Fibroblast of the aortic adventitia (primary cell): ENCODE measurements around the gene PCF11. TPM values are rescaled to one million over a fixed set of nuclear protein-coding genes. Genes with fewer than 3 reads are reported as not detected.

ENCODE experiments used
- DNase-seq: peaks from one replicate; pipeline ENCODE4 v3.0.0-alpha.2; 2010; ENCODE audit warnings: low read depth
- H3K4me3 ChIP-seq: 2 replicates; pipeline ENCODE4 v1.5.1; 2011; ENCODE audit warnings: low read depth, mild to moderate bottlenecking, control low read depth, low read length, moderate library complexity
- CTCF ChIP-seq: IDR thresholded peaks from 2 replicates; pipeline ENCODE4 v1.5.1; 2011; ENCODE audit warnings: mild to moderate bottlenecking, low read length, control low read depth, inconsistent platforms; ENCODE audit not compliant: insufficient read depth
- small RNA-seq: library from RNA; depleted of rRNA; stranded (forward); fragments of <200 nt; gene quantifications from one replicate; pipeline ENCODE3, GENCODE V24; 2012
- total RNA-seq: library from RNA; depleted of rRNA; stranded (reverse); fragments of >200 nt; gene quantifications from 2 replicates; pipeline ENCODE4 v1.2.3, GENCODE V29; 2012; ENCODE audit warnings: low replicate concordance

The PCF11 gene
- total RNA-seq, 1 donor, result 47.7 TPM

GRCh38 chr11:83222499-83222898, 65.6 kb downstream of the PCF11 start:
- DNase-seq, result no peak
- no peak overlapping the region for H3K4me3 ChIP-seq
- no peak for TF ChIP-seq CTCF

DNA sequence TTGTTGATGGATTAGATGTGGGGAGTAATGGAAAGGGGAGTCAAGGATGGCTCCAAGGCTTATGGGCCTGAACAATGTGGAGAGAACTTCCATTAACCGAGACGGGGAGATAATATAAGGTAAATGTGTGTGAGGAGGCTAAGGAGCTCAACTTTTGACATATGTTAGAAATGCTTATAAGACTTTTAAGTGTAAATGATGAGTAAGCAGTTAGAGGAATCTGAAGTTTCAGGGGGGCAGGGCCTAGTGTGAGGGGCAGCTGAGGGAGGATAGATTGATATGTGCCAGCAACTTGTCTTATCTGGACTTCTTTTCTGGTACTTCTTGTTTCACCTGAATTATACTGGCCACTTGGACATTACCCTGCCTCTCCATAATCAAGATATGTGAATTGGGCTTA, 66.5 kb downstream of the PCF11 start:
- H3K4me3 ChIP-seq, result no peak overlapping the region
- no peak for TF ChIP-seq CTCF
- no peak for DNase-seq

- peak; percentile 53 for DNase-seq
- no peak for TF ChIP-seq CTCF
- no peak overlapping the region for H3K4me3 ChIP-seq
Measured at GRCh38 chr11:83235825-83236224, 78.9 kb downstream of the PCF11 start.

Small RNA genes within 50 kb of the gene (small RNA-seq; reads per million reads assigned to genes)
- gene AP000873.5, result not detected

Other genes starting within 250 kb of the PCF11 start
- 11.7 and 25.9 TPM in 2 replicates for gene RAB30, start 85.2 kb upstream of the PCF11 start, total RNA-seq
- gene ANKRD42, start 36.6 kb downstream of the PCF11 start, total RNA-seq, result 8.3 and 9.5 TPM in 2 replicates
- gene CCDC90B, start 129.2 kb downstream of the PCF11 start, total RNA-seq, result 78.0 and 168 TPM in 2 replicates